ENCODE measurements around the gene ATP9A.
"Not testable (repeated sequence)": the region's sequence is repeated elsewhere in the genome, so short reads cannot be mapped to it uniquely, and the experiment has no call there.

The ATP9A gene

GRCh38 chr20:51750037-51750769 lies 18.0 kb downstream of the ATP9A start:
- DNase-seq, result no peak

DNA sequence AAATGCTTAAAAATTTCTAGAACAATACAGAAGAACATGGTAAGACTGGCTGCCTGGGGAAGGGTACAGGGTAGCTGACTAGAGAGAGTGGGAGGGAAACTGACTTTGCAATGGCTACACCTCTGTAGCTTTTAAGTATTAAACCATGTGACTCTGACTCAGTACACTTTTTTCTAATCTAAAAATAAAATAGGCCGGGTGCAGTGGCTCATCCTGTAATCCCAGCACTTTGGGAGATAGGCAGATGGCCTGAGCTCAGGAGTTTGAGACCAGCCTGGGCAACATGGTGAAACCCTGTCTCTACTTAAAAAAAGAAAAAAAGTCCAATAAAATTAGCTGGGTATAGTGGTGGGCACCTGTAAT lies 18.5 kb downstream of the ATP9A start:
- no peak for DNase-seq

GRCh38 chr20:51747182-51747911 lies 20.8 kb downstream of the ATP9A start:
- no peak for DNase-seq

DNA sequence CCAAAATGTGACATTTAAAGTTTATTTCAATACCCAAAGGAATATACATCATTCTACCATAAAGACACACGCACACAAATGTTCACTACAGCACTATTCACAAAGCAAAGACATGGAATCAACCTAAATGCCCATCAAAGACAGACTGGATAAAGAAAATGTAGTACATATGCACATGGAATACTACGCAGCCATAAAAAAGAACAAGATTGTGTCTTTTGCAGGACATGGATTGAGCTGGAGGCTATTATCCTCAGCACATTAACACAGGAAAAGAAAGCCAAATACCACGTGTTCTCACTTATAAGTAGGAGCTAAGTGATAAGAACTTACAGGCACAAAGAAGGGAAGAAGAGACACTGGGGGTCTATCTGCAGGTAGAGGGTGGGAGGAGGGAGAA lies 22.4 kb downstream of the ATP9A start:
- no peak for DNase-seq

GRCh38 chr20:51740838-51741237 lies 27.4 kb downstream of the ATP9A start:
- DNase-seq, result no peak

DNA sequence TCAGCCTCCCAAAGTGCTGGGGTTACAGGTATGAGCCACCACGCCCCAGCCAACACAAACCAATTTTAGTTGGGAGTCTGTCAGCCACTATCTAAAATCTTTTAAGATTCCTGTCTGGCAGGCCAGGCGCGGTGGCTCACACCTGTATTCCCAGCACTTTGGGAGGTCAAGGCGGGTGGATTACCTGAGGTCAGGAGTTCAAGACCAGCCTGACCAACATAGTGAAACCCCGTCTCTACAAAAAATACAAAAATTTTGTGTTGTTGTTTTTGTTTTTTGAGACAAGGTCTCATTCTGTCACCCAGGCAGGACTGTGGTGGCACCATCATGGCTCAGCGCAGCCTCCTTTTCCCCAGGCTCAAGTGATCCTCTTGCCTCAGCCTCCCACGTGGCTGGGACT lies 27.9 kb downstream of the ATP9A start:
- not testable (repeated sequence) for DNase-seq

- no peak for DNase-seq
Observed at GRCh38 chr20:51739722-51740249, 28.4 kb downstream of the ATP9A start.

- DNase-seq, result no peak
Observed at GRCh38 chr20:51738877-51739447, 29.2 kb downstream of the ATP9A start.

GRCh38 chr20:51738261-51738660 lies 29.9 kb downstream of the ATP9A start:
- DNase-seq, result not testable (repeated sequence)

DNA sequence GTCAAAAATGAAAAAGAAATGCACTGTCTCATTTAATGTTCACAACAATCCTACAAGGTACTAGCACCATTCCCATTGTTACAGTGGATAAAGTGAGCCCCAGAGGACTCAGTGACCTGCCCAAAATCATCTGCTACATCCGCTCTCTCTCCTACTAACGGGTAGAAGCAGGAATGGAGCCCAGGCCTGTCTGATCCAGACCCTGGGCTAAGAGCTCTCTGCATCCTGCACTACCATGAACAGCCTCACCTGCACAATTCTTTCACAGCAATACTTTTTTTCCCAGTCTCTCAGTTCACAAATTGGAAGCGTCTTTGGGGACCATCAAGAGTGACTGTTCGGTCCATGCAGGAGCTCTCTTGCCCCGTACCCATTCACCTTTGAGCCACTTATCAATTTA lies 31.2 kb downstream of the ATP9A start:
- no peak for DNase-seq

DNA sequence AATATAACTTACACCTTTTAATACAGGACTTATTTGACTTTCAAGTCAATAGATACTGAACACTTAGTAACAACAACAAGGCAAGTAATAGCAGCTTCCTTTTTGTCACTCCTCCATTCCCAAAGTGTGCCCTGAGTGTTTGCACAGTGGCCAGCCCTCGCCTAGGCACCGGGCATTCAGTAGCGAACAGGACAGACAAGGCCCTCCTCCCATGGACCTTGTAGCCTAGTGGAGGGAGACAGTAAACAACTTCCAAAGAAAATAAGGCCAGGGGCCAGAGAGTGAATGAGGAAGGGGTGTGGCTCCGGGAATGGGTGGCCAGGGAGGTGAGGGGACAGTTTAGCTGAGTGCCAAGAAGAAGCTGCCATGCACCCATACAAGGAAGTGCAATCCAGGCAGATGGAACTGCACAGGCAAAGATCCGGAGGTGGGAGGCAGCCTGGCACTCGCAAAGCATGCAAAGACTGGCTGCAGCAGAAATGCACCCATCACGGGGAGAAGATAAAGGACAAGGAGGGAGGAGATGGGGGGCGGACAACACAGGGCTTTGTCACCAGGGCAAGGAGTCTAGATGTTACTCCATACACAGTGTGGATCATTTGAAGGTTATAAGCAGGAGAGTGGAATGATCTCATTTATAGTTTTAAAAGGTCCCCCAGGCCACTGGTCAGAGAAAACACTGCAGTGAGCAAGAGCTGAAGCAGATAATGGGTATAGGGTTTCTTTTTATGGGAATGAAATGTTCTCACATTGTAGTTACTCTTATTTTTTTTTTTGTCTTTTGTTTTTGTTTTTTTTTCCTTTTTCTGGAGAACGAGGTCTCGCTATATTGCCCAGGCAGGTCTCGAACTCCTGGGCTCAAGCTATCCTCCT lies 32.2 kb downstream of the ATP9A start:
- no peak for DNase-seq

DNA sequence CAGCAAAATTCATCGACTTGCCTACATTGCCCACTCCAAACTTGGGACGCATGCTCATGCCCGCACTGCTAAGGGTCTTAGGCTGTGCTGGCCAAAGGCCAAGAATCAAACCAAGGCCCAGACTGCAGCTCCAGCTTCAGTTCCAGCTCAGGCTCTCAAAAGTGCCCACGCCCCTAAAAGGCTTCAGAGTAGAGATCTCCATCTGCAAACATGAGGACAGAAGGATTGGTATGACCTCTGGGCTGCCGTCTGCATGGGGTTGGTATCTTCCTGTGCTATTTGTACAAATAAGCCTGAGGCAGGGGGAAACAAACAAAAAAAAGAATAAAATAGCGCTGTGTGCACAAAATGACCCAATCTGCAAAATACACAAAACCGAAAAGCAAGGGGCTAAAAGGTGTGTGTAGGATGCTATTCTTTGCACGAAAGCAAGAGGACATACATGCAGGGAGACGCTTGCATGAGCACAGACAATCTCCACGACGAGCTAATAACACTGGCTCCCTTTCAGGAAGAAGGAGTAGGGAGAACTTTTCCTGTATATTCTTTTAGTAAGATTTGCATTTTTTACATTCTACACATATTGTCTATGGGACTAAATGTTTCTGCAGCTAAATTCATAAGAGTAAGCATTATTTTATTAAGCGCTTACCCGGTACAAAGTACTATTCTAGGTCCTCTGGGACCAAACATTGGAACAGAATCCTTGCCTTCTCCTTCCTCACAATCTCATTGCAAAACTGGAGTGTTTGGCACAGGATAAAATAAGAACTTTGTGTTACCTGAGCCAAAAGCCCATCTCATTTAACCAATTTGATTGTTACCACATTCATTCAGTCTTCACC lies 33.1 kb downstream of the ATP9A start:
- DNase-seq, result no peak

DNA sequence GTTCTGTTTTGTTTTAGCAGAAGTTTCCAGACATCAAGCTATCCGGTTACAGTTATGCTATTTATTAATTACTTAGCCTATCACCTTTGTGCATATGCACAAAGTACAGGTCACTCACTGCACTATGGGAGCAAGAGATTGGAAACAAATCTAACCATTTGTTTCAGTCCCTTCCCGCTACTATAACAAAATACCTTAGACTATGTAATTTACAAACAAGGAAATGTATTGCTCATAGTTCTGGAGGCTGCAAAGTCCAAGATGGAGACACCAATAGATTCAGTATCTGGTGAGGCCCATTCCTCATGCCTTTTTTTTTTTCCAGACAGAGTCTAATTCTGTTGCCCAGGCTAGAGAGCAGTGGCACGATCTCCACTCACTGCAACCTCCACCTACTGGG lies 35.1 kb downstream of the ATP9A start:
- no peak for DNase-seq

DNA sequence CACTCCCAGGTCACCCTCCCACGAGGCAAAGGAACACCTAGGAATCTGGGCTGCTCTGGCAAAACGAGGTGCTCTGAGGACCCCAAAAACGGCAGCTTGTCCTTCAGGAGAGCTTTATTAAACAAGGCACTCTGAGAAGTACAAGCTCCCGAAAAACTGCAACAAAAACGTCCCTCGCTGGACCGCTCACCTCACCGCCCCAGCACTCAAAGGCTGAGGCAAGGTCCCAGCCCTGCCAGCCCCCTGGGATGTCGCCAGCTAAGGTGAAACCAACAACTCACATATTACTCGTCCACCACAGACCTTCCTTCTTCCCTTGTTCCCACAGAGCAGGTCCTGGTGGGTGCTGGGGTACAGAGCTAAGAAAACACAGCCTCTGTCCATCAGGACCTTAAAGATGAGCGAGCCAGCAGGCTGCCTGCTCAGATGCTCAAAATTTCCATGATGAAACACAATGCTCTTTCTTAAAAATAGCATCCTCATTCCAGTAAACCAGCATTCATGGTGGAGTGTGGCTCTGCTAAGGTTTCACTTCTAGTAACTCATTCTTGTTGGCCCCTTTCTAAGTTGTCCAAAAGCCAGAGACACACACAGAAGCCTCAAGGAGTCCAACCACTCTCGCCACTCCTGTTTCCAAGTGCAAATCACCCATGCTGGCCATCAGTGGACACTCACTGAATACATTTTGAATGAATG lies 35.9 kb downstream of the ATP9A start:
- DNase-seq, result no peak

DNA sequence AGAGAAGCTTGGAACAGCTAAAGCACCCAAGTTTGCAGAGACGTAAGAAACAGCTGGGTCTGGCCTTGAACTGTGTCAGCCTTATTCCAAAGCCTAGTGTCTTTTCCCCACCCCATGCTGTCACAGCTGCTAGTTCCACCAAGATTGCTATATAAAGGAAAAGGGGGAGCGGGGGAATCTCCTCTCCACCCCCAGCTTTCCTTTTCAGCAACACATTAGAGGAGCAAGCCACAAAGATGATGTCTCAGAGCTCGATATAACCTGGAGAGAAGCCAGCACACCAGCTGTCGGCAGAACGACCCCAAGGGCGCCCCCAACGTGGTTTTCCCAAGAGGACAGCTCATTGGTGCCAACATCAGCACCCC lies 36.5 kb downstream of the ATP9A start:
- DNase-seq, result no peak

DNA sequence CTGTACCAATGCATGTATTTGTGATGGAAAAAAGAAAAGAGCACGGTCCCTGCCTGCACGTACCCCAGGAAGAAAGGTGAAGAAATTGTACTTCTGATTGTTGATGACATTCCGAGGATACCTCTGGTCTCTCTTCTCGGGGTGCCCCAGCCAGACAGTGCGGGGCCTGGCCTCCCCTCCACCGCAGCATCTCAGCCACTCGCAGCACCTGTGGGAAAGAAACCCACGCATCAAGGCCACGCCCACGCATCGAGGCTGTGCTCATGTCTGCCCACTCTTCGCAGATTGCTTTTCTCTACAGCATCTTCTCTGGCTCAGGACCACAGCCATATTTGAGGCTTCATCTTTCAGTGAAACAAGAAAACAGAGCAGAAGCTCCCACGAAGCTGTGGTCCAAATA lies 38.4 kb downstream of the ATP9A start:
- DNase-seq, result no peak

GRCh38 chr20:51728737-51729136 lies 39.5 kb downstream of the ATP9A start:
- DNase-seq, result no peak

GRCh38 chr20:51727872-51728271 lies 40.3 kb downstream of the ATP9A start:
- no peak for DNase-seq

DNA sequence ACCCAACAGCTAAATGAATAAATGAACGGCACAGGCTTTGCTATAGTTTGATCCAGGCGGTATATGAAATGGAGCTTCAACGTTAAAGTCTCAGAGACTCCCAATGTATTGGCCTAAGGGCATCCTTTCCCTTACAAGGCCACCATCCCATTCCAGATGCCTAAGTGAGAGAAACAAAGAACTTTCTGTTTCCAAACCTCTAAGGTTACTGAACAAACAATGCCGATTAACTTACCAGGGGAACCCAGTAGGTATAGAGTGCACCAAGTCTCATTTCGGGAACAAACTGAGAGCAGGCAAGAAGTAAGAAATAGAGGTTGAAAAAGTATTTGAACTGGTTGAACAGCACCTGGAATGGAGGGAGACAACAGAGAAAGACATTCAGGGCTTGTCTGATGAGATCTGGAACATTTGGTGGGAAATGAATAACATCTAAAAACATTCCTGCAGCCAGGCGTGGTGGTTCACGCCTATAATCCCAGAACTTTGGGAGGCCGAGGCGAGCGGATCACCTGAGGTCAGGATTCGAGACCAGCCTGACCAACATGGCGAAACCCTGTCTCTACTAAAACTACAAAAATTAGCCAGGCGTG lies 42.5 kb downstream of the ATP9A start:
- no peak for DNase-seq

DNA sequence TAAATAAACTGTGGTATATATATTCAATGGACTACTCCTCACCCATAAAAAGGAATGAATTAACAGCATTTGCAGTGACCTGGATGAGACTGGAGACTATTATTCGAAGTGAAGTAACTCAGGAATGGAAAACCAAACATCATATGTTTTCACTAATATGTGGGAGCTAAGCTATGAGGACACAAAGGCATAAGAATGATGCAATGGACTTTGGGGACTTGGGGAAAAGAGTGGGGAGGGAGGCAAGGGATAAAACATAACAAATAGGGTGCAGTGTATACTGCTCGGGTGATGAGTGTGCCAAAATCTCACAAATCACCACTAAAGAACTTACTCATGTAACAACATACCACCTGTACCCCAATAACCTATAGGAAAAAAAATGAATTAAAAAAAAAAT lies 45.2 kb downstream of the ATP9A start:
- not testable (repeated sequence) for DNase-seq

DNA sequence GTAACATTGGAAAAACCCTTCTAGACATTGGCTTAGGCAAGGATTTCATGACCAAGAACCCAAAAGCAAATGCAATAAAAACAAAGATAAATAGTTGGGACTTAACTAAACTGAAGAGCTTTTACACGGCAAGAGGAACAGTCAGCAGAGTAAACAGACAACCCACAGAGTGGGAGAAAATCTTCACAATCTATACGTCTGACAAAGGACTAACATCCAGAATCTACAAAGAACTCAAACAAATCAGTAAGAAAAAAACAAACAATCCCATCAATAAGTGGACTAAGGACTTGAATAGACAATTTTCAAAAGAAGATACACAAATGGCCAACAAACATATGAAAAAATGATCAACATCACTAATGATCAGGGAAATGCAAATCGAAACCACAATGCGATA lies 45.9 kb downstream of the ATP9A start:
- not testable (repeated sequence) for DNase-seq
